Sigmoid colon (tissue), 4 donors: ENCODE data around the gene F8.

Source experiments
- EP300 ChIP-seq, 4 donors: sonication (generic); formaldehyde crosslinking; IDR thresholded peaks; one replicate each; pipeline ENCODE4 v1.6.1; 2017; ENCODE audit warnings: antibody characterized with exemption in 4 of 4
- POLR2A ChIP-seq, 2 donors: fragments of 450-650 bp; IDR thresholded peaks; one replicate each; pipeline ENCODE4 v1.6.1; 2016; ENCODE audit warnings: antibody characterized with exemption in 2 of 2, mild to moderate bottlenecking in 2 of 2, moderate library complexity in 2 of 2
- POLR2AphosphoS5 ChIP-seq, 4 donors: sonication (generic); formaldehyde crosslinking; IDR thresholded peaks; one replicate each; pipeline ENCODE4 v1.6.1; 2017; ENCODE audit warnings: antibody characterized with exemption in 4 of 4
- TF ChIP-seq, protein P1 (sequence below), 4 experiments: fragments of 450-650 bp in 3 of 4; fragments of 200-600 bp in 1 of 4; IDR thresholded peaks; one replicate each; pipeline ENCODE4 v1.5.1; 2016 to 2019; ENCODE audit warnings: antibody characterized with exemption in 4 of 4, mild to moderate bottlenecking in 3 of 4, moderate library complexity in 2 of 4

DNA sequence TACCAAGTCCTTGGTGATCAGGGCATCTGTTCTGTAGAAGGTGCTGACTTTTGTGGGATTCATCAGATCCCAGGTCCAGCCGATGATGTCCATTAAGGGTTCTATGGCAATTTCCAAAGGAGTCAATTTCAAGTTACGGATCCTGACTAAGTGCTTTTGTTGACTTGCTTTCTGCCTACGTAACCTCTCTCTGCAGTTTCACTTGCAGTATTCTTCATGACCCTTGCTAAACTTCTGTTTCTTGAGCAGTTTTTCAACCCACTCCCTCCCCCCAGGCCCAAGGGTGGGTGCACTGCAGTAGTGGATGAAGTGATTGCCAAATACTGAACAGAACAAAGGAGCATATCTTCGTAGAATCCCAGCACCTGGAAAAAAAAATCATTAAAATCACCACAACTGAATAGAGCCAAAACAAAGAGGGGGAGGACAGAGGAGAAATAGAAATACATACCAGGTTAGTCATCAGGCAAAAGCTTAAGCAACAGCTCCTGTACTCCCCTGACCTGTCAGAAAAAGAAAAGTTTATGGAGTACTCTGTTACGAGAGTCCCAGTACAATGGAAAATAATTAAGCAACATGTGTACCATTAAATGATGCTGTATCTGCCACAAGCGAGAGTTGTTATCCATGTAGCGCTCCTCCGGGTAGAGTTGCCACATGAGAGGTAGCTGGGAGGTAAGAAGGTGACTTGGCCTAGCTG, 42.7 kb upstream of the F8 start:
- TF ChIP-seq POLR2A (IDR thresholded peaks at IDR 0.05) (no peak), POLR2AphosphoS5 (IDR thresholded peaks at IDR 0.05) (no peak), EP300 (IDR thresholded peaks at IDR 0.05) (no peak)
- TF ChIP-seq, protein P1, sequence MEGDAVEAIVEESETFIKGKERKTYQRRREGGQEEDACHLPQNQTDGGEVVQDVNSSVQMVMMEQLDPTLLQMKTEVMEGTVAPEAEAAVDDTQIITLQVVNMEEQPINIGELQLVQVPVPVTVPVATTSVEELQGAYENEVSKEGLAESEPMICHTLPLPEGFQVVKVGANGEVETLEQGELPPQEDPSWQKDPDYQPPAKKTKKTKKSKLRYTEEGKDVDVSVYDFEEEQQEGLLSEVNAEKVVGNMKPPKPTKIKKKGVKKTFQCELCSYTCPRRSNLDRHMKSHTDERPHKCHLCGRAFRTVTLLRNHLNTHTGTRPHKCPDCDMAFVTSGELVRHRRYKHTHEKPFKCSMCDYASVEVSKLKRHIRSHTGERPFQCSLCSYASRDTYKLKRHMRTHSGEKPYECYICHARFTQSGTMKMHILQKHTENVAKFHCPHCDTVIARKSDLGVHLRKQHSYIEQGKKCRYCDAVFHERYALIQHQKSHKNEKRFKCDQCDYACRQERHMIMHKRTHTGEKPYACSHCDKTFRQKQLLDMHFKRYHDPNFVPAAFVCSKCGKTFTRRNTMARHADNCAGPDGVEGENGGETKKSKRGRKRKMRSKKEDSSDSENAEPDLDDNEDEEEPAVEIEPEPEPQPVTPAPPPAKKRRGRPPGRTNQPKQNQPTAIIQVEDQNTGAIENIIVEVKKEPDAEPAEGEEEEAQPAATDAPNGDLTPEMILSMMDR (IDR thresholded peaks at IDR 0.05) = no peak
